Type B pancreatic cell (in vitro differentiated cells): Measurements from ENCODE around the gene HHAT. TPM values are rescaled to one million over a fixed set of nuclear protein-coding genes. Genes with fewer than 3 reads are reported as not detected.
A peak's percentile ranks its signal among the peaks of the same experiment; 100 is the strongest.

Experiments used
- DNase-seq: peaks from one replicate; pipeline ENCODE4 v3.0.0; 2021; ENCODE audit warnings: mixed read lengths; ENCODE audit not compliant: unreplicated experiment; ENCODE audit errors: extremely low spot score
- H3K27ac Mint-ChIP-seq: 2 replicates; pipeline ENCODE4 v1.8.0; 2021; ENCODE audit warnings: mild to moderate bottlenecking, mixed read lengths
- H3K27me3 Mint-ChIP-seq: 2 replicates; pipeline ENCODE4 v1.8.0; 2021; ENCODE audit warnings: mixed read lengths
- H3K36me3 Mint-ChIP-seq: 2 replicates; pipeline ENCODE4 v1.8.0; 2021; ENCODE audit warnings: mixed read lengths
- H3K4me1 Mint-ChIP-seq: one replicate; pipeline ENCODE4 v1.8.0; 2021; ENCODE audit warnings: mixed read lengths; ENCODE audit not compliant: unreplicated experiment
- H3K4me3 Mint-ChIP-seq: 2 replicates; pipeline ENCODE4 v1.8.0; 2021; ENCODE audit warnings: mild to moderate bottlenecking, mixed read lengths
- H3K9me3 Mint-ChIP-seq: 2 replicates; pipeline ENCODE4 v1.8.0; 2021; ENCODE audit warnings: mixed read lengths
- CTCF ChIP-seq: fragments of 200-600 bp; sonication (generic); conservative IDR thresholded peaks from 2 replicates; pipeline ENCODE4 v1.5.0; 2021; ENCODE audit warnings: antibody characterized with exemption, mild to moderate bottlenecking
- total RNA-seq: library from RNA; stranded (reverse); gene quantifications from 2 replicates; pipeline ENCODE4 v1.2.1, GENCODE V29; 2021; ENCODE audit warnings: low replicate concordance

The HHAT gene
- total RNA-seq, 1 donor from 2014 or later = 9.0 TPM

DNA sequence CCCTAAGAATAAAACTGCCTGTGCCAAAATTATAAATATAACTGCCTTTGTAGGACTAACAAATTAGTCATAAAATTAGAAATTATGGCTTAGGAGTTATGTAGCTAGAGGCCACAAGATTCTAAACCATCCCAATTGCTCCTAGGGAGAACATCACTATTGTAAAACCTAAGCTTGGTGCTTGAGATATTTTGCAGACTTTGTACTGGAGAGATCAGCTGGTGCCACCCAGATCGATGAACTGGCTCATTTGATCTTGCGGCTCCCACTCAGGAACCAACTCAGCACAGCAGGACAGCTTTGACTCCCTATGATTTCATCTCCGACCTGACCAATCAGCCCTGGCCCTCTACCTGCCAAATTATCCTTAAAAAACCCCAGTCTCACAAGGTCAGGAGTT is 30.6 kb downstream of the HHAT start:
- Mint-ChIP-seq H3K4me3 (no peak overlapping the region), H3K36me3 (no peaks in the 10 kb centered on the region), H3K27ac (no peak overlapping the region), H3K27me3 (no peaks in the 10 kb centered on the region), H3K4me1 (peaks cover 9% of the 10 kb centered on the region), H3K9me3 (no peaks in the 10 kb centered on the region)
- no peak for DNase-seq
- TF ChIP-seq CTCF = no peak

GRCh38 chr1:210360852-210361477 is 32.3 kb downstream of the HHAT start:
- Mint-ChIP-seq H3K36me3 (no peaks in the 10 kb centered on the region), H3K4me3 (no peak overlapping the region), H3K27ac (no peak overlapping the region), H3K9me3 (no peaks in the 10 kb centered on the region), H3K4me1 (peaks cover 14% of the 10 kb centered on the region), H3K27me3 (no peaks in the 10 kb centered on the region)
- no peak for DNase-seq
- peak; percentile 84 for TF ChIP-seq CTCF

DNA sequence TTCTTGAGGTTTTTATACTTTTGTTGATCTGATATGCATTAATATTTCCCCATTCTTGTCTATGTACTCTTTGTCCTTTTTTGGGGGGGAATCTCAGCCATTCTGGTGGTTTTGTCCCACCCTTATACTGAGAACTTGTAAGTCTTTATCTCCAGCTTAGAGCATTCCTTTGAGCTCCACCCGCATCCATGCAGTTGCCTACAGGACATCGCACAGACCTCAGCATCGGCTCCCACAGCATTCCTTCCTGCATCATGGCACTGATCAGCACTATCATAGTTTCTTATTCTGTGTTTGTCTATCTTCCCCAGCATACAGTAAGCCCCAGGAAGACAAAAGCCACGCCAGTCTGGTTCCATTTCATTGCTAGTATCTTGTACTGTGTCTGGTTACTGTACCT is 33.0 kb downstream of the HHAT start:
- Mint-ChIP-seq H3K9me3 (no peaks in the 10 kb centered on the region), H3K36me3 (no peaks in the 10 kb centered on the region)

GRCh38 chr1:210362526-210362925 is 33.8 kb downstream of the HHAT start:
- Mint-ChIP-seq H3K4me3 (no peak overlapping the region), H3K4me1 (peaks cover 18% of the 10 kb centered on the region), H3K36me3 (no peaks in the 10 kb centered on the region), H3K27ac (no peak overlapping the region), H3K9me3 (no peaks in the 10 kb centered on the region), H3K27me3 (no peaks in the 10 kb centered on the region)
- no peak for TF ChIP-seq CTCF
- no peak for DNase-seq

More for the DNA sequence above, 33.0 kb downstream of the HHAT start:
- H3K4me3 Mint-ChIP-seq = no peak overlapping the region
- H3K4me1 Mint-ChIP-seq = peaks cover 16% of the 10 kb centered on the region
- no peaks in the 10 kb centered on the region for H3K27me3 Mint-ChIP-seq
- no peak for TF ChIP-seq CTCF
- DNase-seq = no peak
- no peak overlapping the region for H3K27ac Mint-ChIP-seq

- Mint-ChIP-seq H3K4me1 (peaks cover 18% of the 10 kb centered on the region), H3K27ac (no peak overlapping the region), H3K27me3 (no peaks in the 10 kb centered on the region), H3K4me3 (no peak overlapping the region), H3K9me3 (no peaks in the 10 kb centered on the region), H3K36me3 (no peaks in the 10 kb centered on the region)
- no peak for DNase-seq
- no peak for TF ChIP-seq CTCF
Observed at GRCh38 chr1:210363119-210363518, 34.4 kb downstream of the HHAT start.

DNA sequence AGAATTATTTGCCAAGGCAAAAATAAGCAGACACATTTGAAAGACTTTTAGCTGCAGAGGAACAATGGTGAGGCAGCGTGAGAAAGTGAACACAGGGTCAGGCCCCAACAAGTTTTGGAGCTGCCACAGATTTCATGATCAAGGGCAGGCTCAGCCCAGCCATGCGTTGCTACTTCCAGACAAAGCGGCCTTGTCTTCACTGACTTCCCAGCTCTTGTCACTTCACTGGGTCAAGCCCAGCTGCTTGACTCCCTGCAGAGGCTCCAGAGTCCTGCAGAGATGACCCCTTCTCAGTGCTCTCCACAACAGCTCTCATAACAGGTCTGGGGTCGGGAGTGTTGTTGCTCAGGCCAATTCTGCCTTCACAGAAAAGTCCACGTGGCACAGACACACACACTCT is 35.8 kb downstream of the HHAT start:
- peaks cover 20% of the 10 kb centered on the region for H3K4me1 Mint-ChIP-seq
- H3K27ac Mint-ChIP-seq = no peak overlapping the region
- no peaks in the 10 kb centered on the region for H3K27me3 Mint-ChIP-seq
- no peak overlapping the region for H3K4me3 Mint-ChIP-seq
- DNase-seq = no peak
- no peaks in the 10 kb centered on the region for H3K36me3 Mint-ChIP-seq
- TF ChIP-seq CTCF = no peak
- no peaks in the 10 kb centered on the region for H3K9me3 Mint-ChIP-seq
